GM12801 (cell line): Measurements from ENCODE around the gene DAB2IP.

ENCODE experiments used
- CTCF ChIP-seq: IDR thresholded peaks from one replicate; pipeline ENCODE4 v1.5.1; 2011; ENCODE audit warnings: control low read depth; ENCODE audit not compliant: insufficient read length; ENCODE audit errors: extremely low read depth

DAB2IP gene

GRCh38 chr9:121655231-121655755, 3.9 kb downstream of the DAB2IP start:
- TF ChIP-seq CTCF = no peak

- no peak for TF ChIP-seq CTCF
Observed at GRCh38 chr9:121656941-121657470, 5.6 kb downstream of the DAB2IP start.

- no peak for TF ChIP-seq CTCF
Observed at GRCh38 chr9:121658166-121658565, 6.7 kb downstream of the DAB2IP start.

- TF ChIP-seq CTCF = no peak
Observed at GRCh38 chr9:121658591-121658990, 7.2 kb downstream of the DAB2IP start.

GRCh38 chr9:121660367-121660766, 8.9 kb downstream of the DAB2IP start:
- TF ChIP-seq CTCF = no peak

DNA sequence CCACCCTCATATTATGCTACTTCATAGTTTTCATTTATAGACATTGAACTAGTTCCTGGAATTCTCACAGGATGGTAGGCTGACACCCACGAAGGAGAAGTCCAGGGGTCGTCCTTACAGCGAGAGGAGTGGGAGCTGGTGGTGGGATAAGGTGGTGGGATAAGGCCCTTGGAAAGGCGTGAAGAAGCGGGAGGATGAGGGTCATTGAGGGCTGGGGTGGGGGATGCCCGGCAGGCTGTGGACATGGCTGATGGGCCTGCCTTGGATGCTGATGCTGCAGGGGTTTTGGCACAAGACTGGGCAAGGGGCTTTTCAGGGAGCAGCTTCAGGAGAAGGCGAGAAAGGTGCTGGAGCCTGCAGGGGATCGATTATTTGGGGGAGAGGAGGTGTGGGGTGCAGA, 9.4 kb downstream of the DAB2IP start:
- TF ChIP-seq CTCF = no peak

DNA sequence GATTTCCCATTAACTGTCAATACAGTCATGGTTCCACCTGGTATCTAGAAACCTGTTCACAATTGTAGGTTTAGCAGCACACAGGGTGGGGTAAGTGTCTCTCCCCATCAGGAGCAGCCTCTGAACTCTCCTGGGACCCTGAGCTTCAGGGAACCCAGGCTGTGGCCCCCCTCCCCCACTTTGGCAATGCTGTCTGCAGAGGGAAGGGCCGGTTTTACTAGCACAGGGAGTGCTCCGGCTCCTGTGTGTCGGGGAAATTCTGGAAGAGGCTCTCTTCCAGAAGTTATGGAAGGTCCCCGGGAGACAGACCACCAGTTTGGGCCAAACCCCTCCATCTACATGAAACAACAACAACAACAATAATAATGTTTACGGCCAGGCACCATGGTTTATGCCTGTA, 9.9 kb downstream of the DAB2IP start:
- TF ChIP-seq CTCF = no peak

DNA sequence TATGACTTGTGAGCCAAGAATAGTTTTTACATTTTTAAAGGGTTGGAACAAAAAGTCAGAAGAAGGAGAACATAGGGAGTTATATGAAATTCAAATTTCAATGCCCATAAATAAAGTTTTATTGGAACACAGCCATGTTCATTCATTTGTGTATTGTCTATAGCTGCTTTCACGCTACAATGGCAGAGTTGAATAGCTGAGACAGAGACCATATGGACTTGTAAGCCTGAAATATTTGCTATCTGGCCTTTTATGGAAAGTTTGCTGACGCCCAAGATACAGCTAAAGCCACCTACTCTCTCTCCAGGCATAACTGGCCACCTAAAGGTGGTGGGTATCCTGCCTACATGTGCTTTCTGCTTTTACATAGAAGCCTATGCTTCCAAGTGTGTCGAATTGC, 10.9 kb downstream of the DAB2IP start:
- no peak for TF ChIP-seq CTCF
